B cell (primary cell): Measurements from ENCODE around the gene BMP6. TPM values are rescaled to one million over a fixed set of nuclear protein-coding genes. Genes with fewer than 3 reads are reported as not detected.

ENCODE experiments used
- ATAC-seq: fragments of 200-7000 bp; cut with Tn5 transposase; one replicate; pipeline ENCODE4 v1.10.0; 2021; ENCODE audit warnings: low read depth, mild to moderate bottlenecking, moderate number of reproducible peaks, moderate library complexity
- CTCF ChIA-PET: fragments of 350-600 bp; sonication (Branson Sonifier 250); formaldehyde crosslinking; loops from one replicate; lab custom pipeline; 2021; ENCODE audit warnings: antibody characterized with exemption, inconsistent platforms; lab: Charles Lee
- POLR2A ChIA-PET: fragments of 350-600 bp; sonication (Branson Sonifier 250); formaldehyde crosslinking; loops from one replicate; lab custom pipeline; 2021; ENCODE audit warnings: antibody characterized with exemption; lab: Charles Lee
- DNase-seq: peaks from one replicate; pipeline ENCODE4 v3.0.0; 2013
- H2AFZ ChIP-seq: 2 replicates; pipeline ENCODE4 v1.6.1; 2012; ENCODE audit warnings: mild to moderate bottlenecking, low read depth, low read length; ENCODE audit not compliant: insufficient read depth, poor library complexity, severe bottlenecking
- H3K27ac ChIP-seq, 2 donors: 1 replicate in 1 of 2; 2 replicates in 1 of 2; pipeline ENCODE4 v1.5.1; 2012 to 2013; ENCODE audit warnings: low read length in 2 of 2, mild to moderate bottlenecking in 2 of 2, moderate library complexity in 1 of 2
- H3K27me3 ChIP-seq, 4 experiments: fragments of 200-600 bp in 1 of 4; sonication (generic) in 1 of 4; replicated peaks in 1 of 4; 1 replicate in 2 of 4; 2 replicates in 2 of 4; pipeline versions ENCODE4 v1.6.1 to v1.7.0; 2013 to 2016; ENCODE audit warnings: low read length in 3 of 4, mild to moderate bottlenecking in 2 of 4, mixed read lengths in 1 of 4, moderate library complexity in 1 of 4; ENCODE audit not compliant: insufficient read depth in 4 of 4, control insufficient read depth in 3 of 4; ENCODE audit errors: control extremely low read depth in 1 of 4
- H3K36me3 ChIP-seq, 2 experiments: replicated peaks in 1 of 2; 1 replicate in 1 of 2; 2 replicates in 1 of 2; pipeline versions ENCODE4 v1.6.1 to v1.7.1; 2013; ENCODE audit warnings: low read length in 1 of 2; ENCODE audit not compliant: insufficient read depth in 2 of 2, control insufficient read depth in 1 of 2; ENCODE audit errors: control extremely low read depth in 1 of 2, extremely low read depth in 1 of 2
- H3K4me1 ChIP-seq, 2 donors: fragments of 200-600 bp in 1 of 2; sonication (generic) in 1 of 2; 1 replicate in 1 of 2; 2 replicates in 1 of 2; pipeline versions ENCODE4 v1.5.1 to v1.6.1; 2013 to 2017; ENCODE audit warnings: low read length in 2 of 2; ENCODE audit not compliant: control insufficient read depth in 2 of 2, insufficient read depth in 2 of 2
- H3K4me2 ChIP-seq: replicated peaks from 2 replicates; pipeline ENCODE3; 2012; ENCODE audit warnings: mild to moderate bottlenecking, low read depth, low read length; ENCODE audit not compliant: poor library complexity, severe bottlenecking
- H3K4me3 ChIP-seq, 5 experiments: fragments of 200-600 bp in 1 of 5; sonication (generic) in 1 of 5; 1 replicate in 3 of 5; 2 replicates in 2 of 5; pipeline versions ENCODE4 v1.5.1 to v1.7.0; 2011 to 2016; ENCODE audit warnings: low read length in 4 of 5, mild to moderate bottlenecking in 4 of 5, low read depth in 2 of 5, control low read depth in 1 of 5, moderate library complexity in 1 of 5; ENCODE audit not compliant: insufficient read depth in 1 of 5; ENCODE audit errors: control extremely low read depth in 1 of 5, extremely low read depth in 1 of 5
- H3K79me2 ChIP-seq: fragments of 200-600 bp; sonication (generic); one replicate; pipeline ENCODE4 v1.6.0; 2016; ENCODE audit warnings: low read length; ENCODE audit not compliant: control insufficient read depth, insufficient read depth
- H3K9ac ChIP-seq: fragments of 200-600 bp; sonication (generic); 2 replicates; pipeline ENCODE4 v1.6.1; 2017; ENCODE audit warnings: mild to moderate bottlenecking, low read length, moderate library complexity
- H3K9me3 ChIP-seq, 3 donors: one replicate each; pipeline versions ENCODE4 v1.6.1 to v1.7.1; 2013; ENCODE audit warnings: low read length in 2 of 3; ENCODE audit not compliant: control insufficient read depth in 2 of 3, insufficient read depth in 1 of 3; ENCODE audit errors: control extremely low read depth in 1 of 3
- H4K20me1 ChIP-seq: 2 replicates; pipeline ENCODE4 v1.6.0; 2012; ENCODE audit warnings: mild to moderate bottlenecking, low read length; ENCODE audit not compliant: insufficient read depth, control insufficient read depth, poor library complexity, severe bottlenecking
- H3K27ac Mint-ChIP-seq: one replicate; pipeline ENCODE4 v1.8.0; 2021; ENCODE audit warnings: mixed read lengths
- H3K27me3 Mint-ChIP-seq: one replicate; pipeline ENCODE4 v1.8.0; 2021; ENCODE audit warnings: mixed read lengths
- H3K4me1 Mint-ChIP-seq: one replicate; pipeline ENCODE4 v1.8.0; 2021; ENCODE audit warnings: mixed read lengths
- H3K4me3 Mint-ChIP-seq: one replicate; pipeline ENCODE4 v1.8.0; 2021; ENCODE audit warnings: mixed read lengths
- H3K9me3 Mint-ChIP-seq: one replicate; pipeline ENCODE4 v1.8.0; 2022; ENCODE audit warnings: mixed read lengths; ENCODE audit not compliant: insufficient read depth
- EZH2 ChIP-seq: IDR thresholded peaks from 2 replicates; pipeline ENCODE4 v1.6.1; 2012; ENCODE audit warnings: borderline replicate concordance, low read depth, mild to moderate bottlenecking, moderate library complexity, low read length; ENCODE audit not compliant: insufficient read depth, poor library complexity, severe bottlenecking
- WGBS: methylation state at CpG from one replicate; pipeline ENCODE4 v1.1.5; 2013; ENCODE audit warnings: missing lambda C conversion rate; ENCODE audit not compliant: insufficient coverage; 5-methylcytosine and 5-hydroxymethylcytosine counted together
- intact Hi-C: fragments of 100-400 bp; cut with micrococcal nuclease; formaldehyde crosslinking; loops from one replicate; pipeline ENCODE4 v1.10.0; 2022
- polyA plus RNA-seq: library from polyadenylated mRNA; depleted of rRNA; stranded (reverse); fragments of >200 nt; gene quantifications from 2 replicates; pipeline ENCODE4 v1.2.3, GENCODE V29; 2012
- total RNA-seq, 2 donors: library from RNA; stranded (reverse); fragments of 120-200 nt in 1 of 2; gene quantifications; 1 replicate in 1 of 2; 2 replicates in 1 of 2; pipeline versions ENCODE4 v1.2.3 to v1.2.4, GENCODE V29; 2013 to 2022
- TF ChIP-seq, protein P1 (sequence below): fragments of 200-600 bp; IDR thresholded peaks from one replicate; pipeline ENCODE4 v1.8.0; 2022; ENCODE audit warnings: antibody characterized with exemption, mild to moderate bottlenecking

BMP6 gene
- total and polyA plus RNA-seq, 2 donors (not counting 1 experiment from before 2014, with no cell fraction given): 0.43 to 2.9 TPM

DNA sequence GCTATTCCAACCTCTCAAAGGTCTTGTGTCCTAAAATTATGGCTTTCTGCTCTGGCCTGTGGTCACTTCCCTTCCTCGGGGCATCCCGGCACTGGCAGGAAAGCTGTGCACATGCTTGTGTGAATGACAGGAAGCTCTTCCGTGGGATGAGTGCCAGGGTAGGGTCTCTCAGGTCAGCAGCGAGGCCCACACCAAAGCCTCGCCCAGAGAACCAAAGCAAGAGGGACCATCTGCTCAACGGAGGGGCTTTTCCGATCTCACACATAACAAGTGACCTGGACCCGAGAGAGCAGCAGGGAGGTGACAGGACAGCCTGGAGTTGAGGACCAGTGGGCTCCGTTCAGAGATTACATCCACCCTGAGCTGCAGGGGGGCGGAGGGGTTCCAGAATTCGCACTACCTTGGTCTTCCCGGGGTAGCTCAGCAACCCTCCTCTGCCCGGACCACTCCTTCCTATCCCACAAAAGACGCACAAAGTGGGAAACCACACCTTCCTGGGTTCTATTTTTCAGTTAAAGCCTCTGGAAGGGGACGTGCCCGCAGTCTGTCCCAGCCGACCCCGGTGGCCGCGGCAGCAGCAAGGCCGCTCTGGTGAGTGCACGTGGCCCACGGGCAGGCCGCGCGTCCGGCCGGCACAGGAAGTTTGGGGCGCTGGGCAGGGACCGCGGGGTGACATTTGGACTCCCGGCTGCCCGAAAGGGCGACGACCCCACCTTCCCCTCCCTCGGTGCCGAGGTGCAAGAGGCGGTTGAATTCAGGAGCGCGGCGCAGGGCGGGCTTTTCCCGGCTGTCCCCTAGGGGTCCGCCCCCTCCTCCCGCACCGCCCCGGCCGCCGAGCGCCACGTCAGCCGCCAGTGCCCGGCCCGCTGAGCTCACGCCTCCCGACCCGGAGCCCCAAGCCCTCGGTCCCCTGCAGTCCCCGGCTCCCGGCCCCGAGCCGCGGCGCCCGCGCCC, 183.7 kb downstream of the BMP6 start:
- ATAC-seq: peak; percentile 23
- H3K4me3 Mint-ChIP-seq: peak overlapping the region; percentile 82
- H2AFZ ChIP-seq: peak overlapping the region; percentile 90
- peak overlapping the region; percentile 77 for H3K27ac Mint-ChIP-seq
- TF ChIP-seq, protein P1, sequence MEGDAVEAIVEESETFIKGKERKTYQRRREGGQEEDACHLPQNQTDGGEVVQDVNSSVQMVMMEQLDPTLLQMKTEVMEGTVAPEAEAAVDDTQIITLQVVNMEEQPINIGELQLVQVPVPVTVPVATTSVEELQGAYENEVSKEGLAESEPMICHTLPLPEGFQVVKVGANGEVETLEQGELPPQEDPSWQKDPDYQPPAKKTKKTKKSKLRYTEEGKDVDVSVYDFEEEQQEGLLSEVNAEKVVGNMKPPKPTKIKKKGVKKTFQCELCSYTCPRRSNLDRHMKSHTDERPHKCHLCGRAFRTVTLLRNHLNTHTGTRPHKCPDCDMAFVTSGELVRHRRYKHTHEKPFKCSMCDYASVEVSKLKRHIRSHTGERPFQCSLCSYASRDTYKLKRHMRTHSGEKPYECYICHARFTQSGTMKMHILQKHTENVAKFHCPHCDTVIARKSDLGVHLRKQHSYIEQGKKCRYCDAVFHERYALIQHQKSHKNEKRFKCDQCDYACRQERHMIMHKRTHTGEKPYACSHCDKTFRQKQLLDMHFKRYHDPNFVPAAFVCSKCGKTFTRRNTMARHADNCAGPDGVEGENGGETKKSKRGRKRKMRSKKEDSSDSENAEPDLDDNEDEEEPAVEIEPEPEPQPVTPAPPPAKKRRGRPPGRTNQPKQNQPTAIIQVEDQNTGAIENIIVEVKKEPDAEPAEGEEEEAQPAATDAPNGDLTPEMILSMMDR: no peak
- no peak for TF ChIP-seq EZH2
- H3K27me3 ChIP-seq: no peaks in the 10 kb centered on the region
- peak overlapping the region; percentile 70 for H3K9ac ChIP-seq
- no peaks in the 10 kb centered on the region for H3K9me3 ChIP-seq
- peaks cover 29% of the 10 kb centered on the region for H3K79me2 ChIP-seq
- intact Hi-C loops: loop anchor here (1.0 to 10.0 kb wide), 4 partner anchors 29 to 193 kb away; partner anchors contain the start of genes BLOC1S5, BMP6 and EEF1E1
- H3K27ac ChIP-seq: peak overlapping the region; percentile 18 to 26
- H3K4me1 ChIP-seq: peaks cover 15 to 68% of the 10 kb centered on the region in 2 donors
- H3K4me2 ChIP-seq: peak overlapping the region; percentile 83
- POLR2A ChIA-PET: no interaction called here
- peak overlapping the region; percentile 21 to 82 (median 58) for H3K4me3 ChIP-seq
- H3K4me1 Mint-ChIP-seq: peaks cover 28% of the 10 kb centered on the region
- H3K9me3 Mint-ChIP-seq: no peaks in the 10 kb centered on the region
- CTCF ChIA-PET: interaction anchor here (0.6 to 1.0 kb wide), 3 partner anchors 150 to 309 kb away, joined by 3 read pairs; no protein-coding TSS in a partner anchor
- no peaks in the 10 kb centered on the region for H3K27me3 Mint-ChIP-seq
- 3% methylated on average over 66 of the region's 66 CpGs for WGBS
- DNase-seq: peak; percentile 49
- peaks cover 28% of the 10 kb centered on the region for H4K20me1 ChIP-seq
- H3K36me3 ChIP-seq: peaks cover 0 to 3% of the 10 kb centered on the region in 2 experiments
